A549 (cell line): ENCODE measurements around the gene ERVMER34-1. TPM values are rescaled to one million over a fixed set of nuclear protein-coding genes. Genes with fewer than 3 reads are reported as not detected.

Source experiments
- ATAC-seq, 2 experiments: fragments of 200-7000 bp in 1 of 2; fragments of >200 bp in 1 of 2; cut with Nextera tagmentation in 1 of 2; cut with Tn5 transposase in 1 of 2; 3 replicates each; pipeline versions ENCODE4 v1.8.0 to v1.9.1; 2018 to 2020; ENCODE audit warnings: mild to moderate bottlenecking in 1 of 2, moderate library complexity in 1 of 2
- CTCF ChIA-PET: fragments of 300-600 bp; sonication (Branson Sonifier 250); formaldehyde crosslinking; extraction: SDS; loops from one replicate; lab custom pipeline; 2021; ENCODE audit warnings: antibody characterized with exemption, inconsistent platforms; lab: Yijun Ruan, JAX
- POLR2A ChIA-PET: fragments of 350-600 bp; formaldehyde crosslinking; extraction: SDS; loops from one replicate; lab custom pipeline; 2021; ENCODE audit warnings: antibody characterized with exemption, inconsistent platforms; lab: Yijun Ruan, JAX
- DNase-seq, 2 experiments: peaks; one replicate each; pipeline versions ENCODE4 v3.0.0 to v3.0.0-alpha.2; 2011 to 2016; ENCODE audit warnings: low read depth in 1 of 2, low spot score in 1 of 2
- FAIRE-seq: peaks from 2 replicates; lab custom pipeline; 2011; peaks lifted over from hg19 to GRCh38; lab: Jason Lieb, UNC
- H3K27ac ChIP-seq, 2 experiments: fragments of >200 bp; sonication (Bioruptor Twin); formaldehyde crosslinking; 3 replicates each; pipeline ENCODE4 v1.5.1; 2016 to 2017
- H3K4me1 ChIP-seq: fragments of >200 bp; sonication (Bioruptor Twin); formaldehyde crosslinking; 3 replicates; pipeline ENCODE4 v1.6.1; 2016
- H3K4me2 ChIP-seq: fragments of >200 bp; sonication (Bioruptor Twin); formaldehyde crosslinking; 3 replicates; pipeline ENCODE4 v1.6.1; 2016
- H3K4me3 ChIP-seq: fragments of >200 bp; sonication (Bioruptor Twin); formaldehyde crosslinking; 3 replicates; pipeline ENCODE4 v1.5.1; 2016
- H3K9me3 ChIP-seq: fragments of >200 bp; sonication (Bioruptor Twin); formaldehyde crosslinking; 3 replicates; pipeline ENCODE4 v1.6.1; 2016
- BCL3 ChIP-seq: fragments of >200 bp; sonication (Bioruptor Twin); formaldehyde crosslinking; IDR thresholded peaks from 3 replicates; pipeline ENCODE4 v1.6.1; 2016
- BHLHE40 ChIP-seq: IDR thresholded peaks from 2 replicates; pipeline ENCODE4 v1.6.1; 2012; ENCODE audit warnings: low read depth, low read length, inconsistent platforms
- CBX2 ChIP-seq: fragments of 200-600 bp; sonication (generic); IDR thresholded peaks from 2 replicates; pipeline ENCODE4 v1.6.1; 2016; ENCODE audit warnings: low read depth, mild to moderate bottlenecking, borderline replicate concordance
- CEBPB ChIP-seq, 2 experiments: fragments of >200 bp in 1 of 2; sonication (Bioruptor Twin) in 1 of 2; formaldehyde crosslinking in 1 of 2; IDR thresholded peaks; 2 replicates each; pipeline ENCODE4 v1.6.1; 2012 to 2016
- CHD2 ChIP-seq: fragments of 150-350 bp; IDR thresholded peaks from 2 replicates; pipeline ENCODE4 v1.6.1; 2014; ENCODE audit warnings: low read length; ENCODE audit not compliant: partially characterized antibody
- EP300 ChIP-seq, 2 experiments: fragments of >200 bp; sonication (Bioruptor Twin); formaldehyde crosslinking; IDR thresholded peaks; 2 replicates in 1 of 2; 3 replicates in 1 of 2; pipeline ENCODE4 v1.6.1; 2016 to 2017
- GATA3 ChIP-seq: IDR thresholded peaks from 2 replicates; pipeline ENCODE4 v1.6.1; 2012; ENCODE audit warnings: borderline replicate concordance
- JUNB ChIP-seq: fragments of >200 bp; sonication (Bioruptor Twin); formaldehyde crosslinking; IDR thresholded peaks from 2 replicates; pipeline ENCODE4 v1.6.1; 2016
- KDM5A ChIP-seq: fragments of 200-600 bp; sonication (generic); IDR thresholded peaks from 2 replicates; pipeline ENCODE4 v1.6.1; 2016; ENCODE audit warnings: antibody characterized with exemption, mild to moderate bottlenecking
- NFE2L2 ChIP-seq: fragments of 150-350 bp; conservative IDR thresholded peaks from 2 replicates; pipeline ENCODE4 v1.6.1; 2014; ENCODE audit warnings: low read length
- POLR2A ChIP-seq: IDR thresholded peaks from 2 replicates; pipeline ENCODE4 v1.6.1; 2012; ENCODE audit warnings: mild to moderate bottlenecking, low read length
- RCOR1 ChIP-seq: fragments of 150-350 bp; IDR thresholded peaks from 2 replicates; pipeline ENCODE4 v1.6.1; 2014; ENCODE audit warnings: antibody characterized with exemption, low read length, low read depth
- REST ChIP-seq: fragments of 200-600 bp; sonication (generic); IDR thresholded peaks from 2 replicates; pipeline ENCODE4 v1.6.1; 2016; ENCODE audit warnings: antibody characterized with exemption, mild to moderate bottlenecking, moderate library complexity
- RFX5 ChIP-seq: fragments of 450-650 bp; IDR thresholded peaks from 2 replicates; pipeline ENCODE4 v1.7.1; 2014; ENCODE audit warnings: antibody characterized with exemption, mild to moderate bottlenecking, moderate library complexity
- RNF2 ChIP-seq: fragments of 200-600 bp; sonication (generic); IDR thresholded peaks from 2 replicates; pipeline ENCODE4 v1.6.1; 2016; ENCODE audit warnings: low read depth, mild to moderate bottlenecking, antibody characterized with exemption, moderate library complexity, borderline replicate concordance
- SMC3 ChIP-seq: fragments of >200 bp; sonication (Bioruptor Twin); formaldehyde crosslinking; IDR thresholded peaks from 3 replicates; pipeline ENCODE4 v1.6.1; 2018; ENCODE audit warnings: inconsistent platforms
- USF2 ChIP-seq: fragments of 450-650 bp; IDR thresholded peaks from 2 replicates; pipeline ENCODE4 v1.6.1; 2014; ENCODE audit warnings: antibody characterized with exemption
- WGBS: methylation state at CpG from one replicate; pipeline ENCODE4 v1.1.6; 2017; ENCODE audit errors: missing lambda C conversion rate; 5-methylcytosine and 5-hydroxymethylcytosine counted together
- polyA plus RNA-seq, 4 experiments: library from polyadenylated mRNA; depleted of rRNA in 3 of 4; stranded (reverse); fragments of >200 nt; fragmentation: RNase III in 1 of 4; extraction: RNeasy Plus Mini Kit Qiagen cat#74134 plus additional on column Dnase treatment in 1 of 4; gene quantifications; 2 replicates in 3 of 4; 3 replicates in 1 of 4; pipeline ENCODE4 v1.2.3, GENCODE V29; 2011 to 2017
- TF ChIP-seq, protein P1 (sequence below): fragments of >200 bp; sonication (Bioruptor Twin); formaldehyde crosslinking; IDR thresholded peaks from 3 replicates; pipeline ENCODE4 v1.5.1; 2016
- TF ChIP-seq, protein P2 (sequence below): IDR thresholded peaks from 2 replicates; pipeline ENCODE4 v1.6.1; 2012

The ERVMER34-1 gene
- polyA plus RNA-seq, 2 of the 4 experiments (the other 2 are of a cell fraction): 0.41 to 0.59 TPM

GRCh38 chr4:52711834-52712250, 39.4 kb downstream of the ERVMER34-1 start:
- CTCF ChIA-PET: interaction anchor here (1.2 to 1.5 kb wide), 2 partner anchors 11 to 167 kb away, joined by 4 read pairs; no protein-coding TSS in a partner anchor
- TF ChIP-seq POLR2A (peak; percentile 14; the same call in 1 of the 2 replicates), EP300 (IDR thresholded peaks at IDR 0.05) (no peak), CHD2 (no peak), BHLHE40 (no peak), NFE2L2 (no peak), RNF2 (peak; percentile 58; the same call in 1 of the 2 replicates), GATA3 (no peak), REST (no peak)
- TF ChIP-seq, protein P1, sequence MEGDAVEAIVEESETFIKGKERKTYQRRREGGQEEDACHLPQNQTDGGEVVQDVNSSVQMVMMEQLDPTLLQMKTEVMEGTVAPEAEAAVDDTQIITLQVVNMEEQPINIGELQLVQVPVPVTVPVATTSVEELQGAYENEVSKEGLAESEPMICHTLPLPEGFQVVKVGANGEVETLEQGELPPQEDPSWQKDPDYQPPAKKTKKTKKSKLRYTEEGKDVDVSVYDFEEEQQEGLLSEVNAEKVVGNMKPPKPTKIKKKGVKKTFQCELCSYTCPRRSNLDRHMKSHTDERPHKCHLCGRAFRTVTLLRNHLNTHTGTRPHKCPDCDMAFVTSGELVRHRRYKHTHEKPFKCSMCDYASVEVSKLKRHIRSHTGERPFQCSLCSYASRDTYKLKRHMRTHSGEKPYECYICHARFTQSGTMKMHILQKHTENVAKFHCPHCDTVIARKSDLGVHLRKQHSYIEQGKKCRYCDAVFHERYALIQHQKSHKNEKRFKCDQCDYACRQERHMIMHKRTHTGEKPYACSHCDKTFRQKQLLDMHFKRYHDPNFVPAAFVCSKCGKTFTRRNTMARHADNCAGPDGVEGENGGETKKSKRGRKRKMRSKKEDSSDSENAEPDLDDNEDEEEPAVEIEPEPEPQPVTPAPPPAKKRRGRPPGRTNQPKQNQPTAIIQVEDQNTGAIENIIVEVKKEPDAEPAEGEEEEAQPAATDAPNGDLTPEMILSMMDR: no peak
- TF ChIP-seq, all 56 proteins: peak for 2
- 0% methylated on average over 14 of the region's 15 CpGs for WGBS
- ATAC-seq (peak; percentile 51), DNase-seq (no peak), FAIRE-seq (no peak)
- POLR2A ChIA-PET: interaction anchor here (1.0 to 2.5 kb wide), 5 partner anchors 10 to 654 kb away, joined by 3 to 41 read pairs (median 3); partner anchors contain the start of gene SCFD2
- Histone ChIP-seq H3K4me1 (peaks cover 23% of the 10 kb centered on the region), H3K4me2 (peak overlapping the region; percentile 84), H3K27ac (peak overlapping the region; percentile 55 to 70; a peak in 5 of 6 replicates), H3K4me3 (peak overlapping the region; percentile 41), H3K9me3 (no peaks in the 10 kb centered on the region)

- H3K4me1 ChIP-seq: peaks cover 23% of the 10 kb centered on the region
- H3K27ac ChIP-seq: no peak overlapping the region; a peak in 1 of 6 replicates
- 31% methylated on average over 1 of the region's 1 CpG for WGBS
- ChIA-PET CTCF (interaction anchor here (1.5 kb wide), 1 partner anchor 166 kb away, joined by 4 read pairs; no protein-coding TSS in a partner anchor), POLR2A (interaction anchor here (2.5 kb wide), 1 partner anchor 11 kb away, joined by 41 read pairs; no protein-coding TSS in a partner anchor)
- H3K4me3 ChIP-seq: peak overlapping the region; percentile 41; the same call in 2 of the 3 replicates
- peak overlapping the region; percentile 84 for H3K4me2 ChIP-seq
- ATAC-seq (no peak), DNase-seq (no peak), FAIRE-seq (no peak)
- no peak for TF ChIP-seq EP300 (IDR thresholded peaks at IDR 0.05)
- no peak for TF ChIP-seq CEBPB (IDR thresholded peaks at IDR 0.05)
- TF ChIP-seq RFX5: no peak
- TF ChIP-seq, protein P2, sequence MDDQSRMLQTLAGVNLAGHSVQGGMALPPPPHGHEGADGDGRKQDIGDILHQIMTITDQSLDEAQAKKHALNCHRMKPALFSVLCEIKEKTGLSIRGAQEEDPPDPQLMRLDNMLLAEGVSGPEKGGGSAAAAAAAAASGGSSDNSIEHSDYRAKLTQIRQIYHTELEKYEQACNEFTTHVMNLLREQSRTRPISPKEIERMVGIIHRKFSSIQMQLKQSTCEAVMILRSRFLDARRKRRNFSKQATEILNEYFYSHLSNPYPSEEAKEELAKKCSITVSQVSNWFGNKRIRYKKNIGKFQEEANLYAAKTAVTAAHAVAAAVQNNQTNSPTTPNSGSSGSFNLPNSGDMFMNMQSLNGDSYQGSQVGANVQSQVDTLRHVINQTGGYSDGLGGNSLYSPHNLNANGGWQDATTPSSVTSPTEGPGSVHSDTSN: no peak
- no peak for TF ChIP-seq USF2
- no peak for TF ChIP-seq SMC3
- H3K9me3 ChIP-seq: no peaks in the 10 kb centered on the region
Measured at GRCh38 chr4:52711272-52711671, 40.0 kb downstream of the ERVMER34-1 start.

- Histone ChIP-seq H3K9me3 (no peaks in the 10 kb centered on the region), H3K4me2 (no peak overlapping the region), H3K4me3 (no peak overlapping the region), H3K27ac (no peak overlapping the region), H3K4me1 (peaks cover 14% of the 10 kb centered on the region)
- TF ChIP-seq RCOR1: no peak
- TF ChIP-seq KDM5A: no peak
- no peak for TF ChIP-seq CBX2
- no peak for TF ChIP-seq JUNB
- TF ChIP-seq BCL3: no peak
- no peak for TF ChIP-seq GATA3
- no peak for TF ChIP-seq POLR2A
- DNase-seq (no peak), FAIRE-seq (no peak), ATAC-seq (no peak)
- ChIA-PET POLR2A (no interaction called here), CTCF (interaction anchor here (0.8 to 1.2 kb wide), 2 partner anchors 9 to 164 kb away, joined by 3 read pairs; no protein-coding TSS in a partner anchor)
Measured at GRCh38 chr4:52709155-52709554, 42.1 kb downstream of the ERVMER34-1 start.
